ENCODE measurements around the gene MORC2.

The MORC2 gene

DNA sequence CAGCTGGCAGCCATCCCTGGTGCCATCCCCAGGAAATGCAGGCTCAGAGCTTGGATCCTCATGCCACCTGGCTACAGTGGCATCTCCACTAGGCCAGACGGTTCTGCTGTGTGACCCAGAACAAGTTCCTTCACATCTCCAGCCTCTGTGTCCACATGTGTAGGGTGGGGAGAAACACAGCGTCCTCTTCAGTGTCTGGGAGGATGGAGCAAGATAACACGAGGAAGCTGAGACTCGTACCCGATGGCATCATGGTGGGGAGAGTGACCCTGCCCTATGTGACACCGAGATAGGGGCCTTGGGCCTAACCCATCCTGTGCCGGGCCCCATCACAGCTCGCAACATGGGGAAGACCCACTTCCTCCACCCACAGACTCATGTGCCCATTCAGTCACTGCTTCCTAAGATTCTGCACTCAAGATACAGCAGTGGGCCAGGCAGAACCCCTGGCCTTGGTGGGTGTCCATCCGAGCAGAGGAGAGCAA, 78.5 kb downstream of the MORC2 start:
- DNase-seq (ENCODE audit: low spot score), result no peak
- in situ Hi-C loops (cut with MboI; ENCODE audit: low pct_unique_long_range_greater_than_20kb, low sequenced_read_pairs, unreplicated experiment), result loop anchor here (10.0 to 25.0 kb wide), 2 partner anchors 125 to 253 kb away; partner anchors contain the start of gene SLC35E4
- no peak for TF ChIP-seq CTCF (IDR thresholded peaks at IDR 0.05; ENCODE audit: extremely low read depth, insufficient read depth, missing control alignments)

- in situ Hi-C loops (cut with MboI; ENCODE audit: low pct_unique_long_range_greater_than_20kb, low sequenced_read_pairs, unreplicated experiment), result loop anchor here (25.0 kb wide), 1 partner anchor 252 kb away; the partner anchor contains the start of gene SLC35E4
- no peak for DNase-seq (ENCODE audit: low spot score)
- no peak for TF ChIP-seq CTCF (IDR thresholded peaks at IDR 0.05; ENCODE audit: extremely low read depth, insufficient read depth, missing control alignments)
Measured at GRCh38 chr22:30889268-30889995, 79.1 kb downstream of the MORC2 start.

GRCh38 chr22:30887861-30888260, 80.7 kb downstream of the MORC2 start:
- TF ChIP-seq CTCF (IDR thresholded peaks at IDR 0.05; ENCODE audit: extremely low read depth, insufficient read depth, missing control alignments), result no peak
- in situ Hi-C loops (cut with MboI; ENCODE audit: low pct_unique_long_range_greater_than_20kb, low sequenced_read_pairs, unreplicated experiment), result loop anchor here (25.0 kb wide), 1 partner anchor 251 kb away; the partner anchor contains the start of gene SLC35E4

DNA sequence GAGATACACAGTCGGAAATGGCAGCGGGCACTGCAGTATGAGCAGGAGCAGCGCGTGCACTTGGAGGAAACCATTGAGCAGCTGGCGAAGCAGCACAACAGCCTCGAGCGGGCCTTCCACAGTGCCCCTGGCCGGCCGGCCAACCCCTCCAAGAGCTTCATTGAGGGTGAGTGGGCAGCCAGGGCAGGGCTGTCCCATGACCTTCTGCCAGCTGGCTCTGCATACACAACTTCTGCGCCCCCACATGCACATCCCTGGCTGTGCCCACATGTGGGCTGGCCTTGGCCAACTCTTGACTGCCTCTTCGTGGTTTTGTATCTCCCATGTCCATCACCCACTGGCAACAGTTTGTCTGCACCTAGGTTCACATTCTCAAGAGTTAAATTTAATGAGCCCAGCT, 81.1 kb downstream of the MORC2 start:
- in situ Hi-C loops (cut with MboI; ENCODE audit: low pct_unique_long_range_greater_than_20kb, low sequenced_read_pairs, unreplicated experiment), result loop anchor here (25.0 kb wide), 1 partner anchor 250 kb away; the partner anchor contains the start of gene SLC35E4
- TF ChIP-seq CTCF (IDR thresholded peaks at IDR 0.05; ENCODE audit: extremely low read depth, insufficient read depth, missing control alignments), result no peak
- DNase-seq (ENCODE audit: low spot score), result no peak

More at GRCh38 chr22:30887861-30888260, 80.7 kb downstream of the MORC2 start:
- DNase-seq (ENCODE audit: low spot score), result no peak

DNA sequence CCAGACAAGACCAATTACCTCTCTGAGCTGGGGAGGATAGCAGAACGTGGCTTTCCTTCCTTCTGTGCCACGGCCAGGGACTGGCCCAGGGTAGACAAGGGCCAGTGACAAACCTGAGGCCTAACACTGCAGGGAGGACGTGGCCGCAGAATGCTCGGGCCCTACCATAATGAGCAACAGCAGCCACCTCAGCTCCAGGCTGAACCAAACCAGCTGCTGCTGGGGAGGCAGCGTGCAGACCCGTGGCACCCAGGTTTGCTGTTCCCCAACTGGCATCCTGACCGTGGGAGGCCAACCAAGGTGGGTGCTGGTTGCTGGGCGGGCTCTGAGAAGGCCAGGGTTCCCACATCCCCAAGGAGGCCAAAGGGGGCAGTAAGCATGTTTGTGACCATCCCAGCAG, 83.0 kb downstream of the MORC2 start:
- DNase-seq (ENCODE audit: low spot score), result no peak
- TF ChIP-seq CTCF (IDR thresholded peaks at IDR 0.05; ENCODE audit: extremely low read depth, insufficient read depth, missing control alignments), result no peak
- in situ Hi-C loops (cut with MboI; ENCODE audit: low pct_unique_long_range_greater_than_20kb, low sequenced_read_pairs, unreplicated experiment), result loop anchor here (25.0 kb wide), 1 partner anchor 248 kb away; the partner anchor contains the start of gene SLC35E4

DNA sequence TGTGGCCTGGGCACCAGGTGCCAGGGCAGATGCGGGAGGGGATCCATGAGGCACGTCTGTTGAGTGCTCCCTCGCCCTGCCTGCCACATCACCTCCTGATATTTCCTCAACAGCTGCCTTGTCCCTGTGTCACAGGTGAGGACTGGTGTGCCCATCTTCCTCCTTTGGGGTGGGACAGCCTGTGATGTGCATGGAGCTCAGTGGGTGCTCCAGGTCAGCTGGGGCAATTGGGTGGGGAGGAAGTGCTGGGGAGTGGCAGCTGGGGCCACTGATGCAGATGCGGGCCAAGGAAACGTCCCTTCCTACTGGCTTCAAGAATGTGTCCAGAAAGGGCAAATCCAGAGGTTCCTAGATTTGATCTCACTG, 83.6 kb downstream of the MORC2 start:
- DNase-seq (ENCODE audit: low spot score), result no peak
- TF ChIP-seq CTCF (IDR thresholded peaks at IDR 0.05; ENCODE audit: extremely low read depth, insufficient read depth, missing control alignments), result no peak
- in situ Hi-C loops (cut with MboI; ENCODE audit: low pct_unique_long_range_greater_than_20kb, low sequenced_read_pairs, unreplicated experiment), result loop anchor here (25.0 kb wide), 1 partner anchor 248 kb away; the partner anchor contains the start of gene SLC35E4
